Measurements from ENCODE around the gene TSPYL6. TPM values are rescaled to one million over a fixed set of nuclear protein-coding genes. Genes with fewer than 3 reads are reported as not detected.

Gene TSPYL6
- total and polyA plus RNA-seq, 2 of the 4 experiments (the other 2 are of a cell fraction): not detected

DNA sequence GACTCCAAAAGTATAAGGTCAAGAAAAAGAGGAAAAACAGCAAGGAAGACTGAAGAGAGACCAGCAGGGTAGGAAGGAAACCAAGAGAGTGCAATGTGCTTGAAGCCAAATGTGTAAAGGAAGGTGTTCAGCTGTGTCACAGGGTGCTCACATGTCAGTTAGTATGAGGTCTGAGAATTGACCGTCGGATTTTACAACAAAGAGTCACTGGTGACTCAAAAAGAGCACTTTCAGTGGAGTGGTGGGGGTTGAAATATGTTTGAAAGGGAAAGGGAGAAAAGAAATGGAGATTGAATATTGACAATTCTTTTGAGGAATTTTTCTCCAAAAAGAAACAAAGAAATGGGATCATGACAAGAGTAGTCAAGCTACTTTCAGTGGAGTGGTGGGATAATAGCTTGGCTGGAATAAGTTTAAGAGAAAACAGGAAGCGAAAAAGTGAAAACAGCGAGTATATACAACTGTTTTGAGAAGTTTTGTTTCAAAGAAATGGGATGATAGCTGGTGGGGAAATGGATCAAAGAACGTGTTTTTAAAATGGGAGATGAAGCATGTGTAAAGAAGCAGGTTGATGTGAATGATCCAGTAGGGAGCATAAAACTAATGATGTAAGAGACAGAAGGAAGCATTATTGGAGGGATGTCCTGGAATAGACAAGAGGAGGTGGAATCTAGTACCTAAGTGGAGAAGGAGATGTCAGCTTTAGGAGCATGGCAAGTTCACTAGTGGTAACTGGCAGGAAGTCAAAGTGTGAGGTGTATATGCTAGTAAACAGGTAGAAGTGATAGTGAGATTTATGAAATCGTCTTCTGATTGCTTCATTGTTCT, 3.6 kb upstream of the TSPYL6 start:
- H3K9me3 ChIP-seq (ENCODE audit: control insufficient read depth, insufficient read depth, low read length): no peaks in the 10 kb centered on the region
- intact Hi-C loops (cut with micrococcal nuclease): no loop called here
- DNase-seq (peak; percentile 22), ATAC-seq (ENCODE audit: low read depth) (no peak)
- 83% methylated on average over 5 of the region's 6 CpGs; no CpG with 5 or more reads in 1 of the 2 experiments for WGBS, 2 experiments (ENCODE audit: extremely low coverage in 2 of 2, insufficient read length in 1 of 2)
- H3K9me1 ChIP-seq (ENCODE audit: insufficient read depth, low read length): peaks cover 3% of the 10 kb centered on the region; the same call in 1 of the 2 replicates
- no peaks in the 10 kb centered on the region for H3K4me1 ChIP-seq (ENCODE audit: control insufficient read depth, insufficient read depth, low read length)
- no peak overlapping the region for H3K9ac ChIP-seq (ENCODE audit: low read depth, low read length)
- no peaks in the 10 kb centered on the region for H4K20me1 ChIP-seq (ENCODE audit: insufficient read depth, low read length)
- no peak overlapping the region for H4K8ac ChIP-seq (ENCODE audit: low read depth in 2 of 2, low read length in 2 of 2)
- H2BK5ac ChIP-seq (ENCODE audit: low read depth, low read length, poor library complexity, severe bottlenecking): no peak overlapping the region
- no peak overlapping the region for H2BK20ac ChIP-seq (ENCODE audit: low read depth, low read length)
- H4K91ac ChIP-seq (ENCODE audit: insufficient read depth, low read depth, low read length): no peak overlapping the region
- H3K14ac ChIP-seq (replicated peaks; ENCODE audit: low read depth, low read length): no peak overlapping the region
- in situ Hi-C loops (cut with MboI; ENCODE audit: low sequenced_read_pairs): no loop called here
- H3K4ac ChIP-seq (ENCODE audit: low read depth, low read length): no peak overlapping the region
- no peak overlapping the region for H2BK15ac ChIP-seq (ENCODE audit: low read depth, low read length)
- H3K4me3 ChIP-seq (ENCODE audit: insufficient read depth, low read depth, low read length): no peak overlapping the region
- H3K79me1 ChIP-seq (ENCODE audit: low read depth in 1 of 2, low read length in 2 of 2): no peaks in the 10 kb centered on the region
- no peak overlapping the region for H2BK120ac ChIP-seq (ENCODE audit: low read depth, low read length)
- H3K56ac ChIP-seq (ENCODE audit: extremely low read depth, insufficient read depth, low read length): no peak overlapping the region
- H4K5ac ChIP-seq (ENCODE audit: low read depth, low read length): no peak overlapping the region
- no TSS peak for BruUV-seq (replicated peaks)
- no peak overlapping the region for H3K4me2 ChIP-seq (ENCODE audit: low read depth, low read length)
- H3K27me3 ChIP-seq (ENCODE audit: control insufficient read depth, insufficient read depth, low read length): no peaks in the 10 kb centered on the region
- ChIA-PET POLR2A (ENCODE audit: unreplicated experiment) (no interaction called here), CTCF (interaction anchor here (0.6 kb wide), 1 partner anchor 615 kb away, joined by 3 read pairs; no protein-coding TSS in a partner anchor)
- H2AK5ac ChIP-seq (ENCODE audit: low read depth, low read length): peak overlapping the region; percentile 27; the same call in 1 of the 2 replicates
- H3K27ac ChIP-seq (ENCODE audit: insufficient read depth, low read length): no peak overlapping the region
- no peaks in the 10 kb centered on the region for H3K36me3 ChIP-seq (ENCODE audit: control insufficient read depth, insufficient read depth, low read length)
- H2AFZ ChIP-seq (replicated peaks; ENCODE audit: low read length, poor library complexity): no peak overlapping the region
- H3K23ac ChIP-seq (ENCODE audit: low read depth, low read length): peak overlapping the region; percentile 20; the same call in 1 of the 2 replicates
- H2AK9ac ChIP-seq (replicated peaks; ENCODE audit: low read depth, low read length, poor library complexity): no peak overlapping the region
- dilution Hi-C loops (cut with HindIII; ENCODE audit: low sequenced_read_pairs, unreplicated experiment): no loop called here
- no peak overlapping the region for H3K18ac ChIP-seq (ENCODE audit: low read depth, low read length)
- no peak for TF ChIP-seq MXI1 (IDR thresholded peaks at IDR 0.05; ENCODE audit: borderline replicate concordance, low read depth, low read length)
- TF ChIP-seq SMC3 (IDR thresholded peaks at IDR 0.05; ENCODE audit: low read depth, low read length): no peak
- no peak for TF ChIP-seq POLR2A (IDR thresholded peaks at IDR 0.05; ENCODE audit: low read depth, low read length)
- TF ChIP-seq, protein P1, sequence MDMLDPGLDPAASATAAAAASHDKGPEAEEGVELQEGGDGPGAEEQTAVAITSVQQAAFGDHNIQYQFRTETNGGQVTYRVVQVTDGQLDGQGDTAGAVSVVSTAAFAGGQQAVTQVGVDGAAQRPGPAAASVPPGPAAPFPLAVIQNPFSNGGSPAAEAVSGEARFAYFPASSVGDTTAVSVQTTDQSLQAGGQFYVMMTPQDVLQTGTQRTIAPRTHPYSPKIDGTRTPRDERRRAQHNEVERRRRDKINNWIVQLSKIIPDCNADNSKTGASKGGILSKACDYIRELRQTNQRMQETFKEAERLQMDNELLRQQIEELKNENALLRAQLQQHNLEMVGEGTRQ (IDR thresholded peaks at IDR 0.05; ENCODE audit: low read depth, low read length): no peak
- TF ChIP-seq MAFK (IDR thresholded peaks at IDR 0.05; ENCODE audit: low read depth, low read length): no peak
- no peak for TF ChIP-seq RFX5 (IDR thresholded peaks at IDR 0.05; ENCODE audit: low read depth, low read length)
- no peak for TF ChIP-seq RCOR1 (IDR thresholded peaks at IDR 0.05; ENCODE audit: insufficient replicate concordance, low read length)
- TF ChIP-seq, protein P2, sequence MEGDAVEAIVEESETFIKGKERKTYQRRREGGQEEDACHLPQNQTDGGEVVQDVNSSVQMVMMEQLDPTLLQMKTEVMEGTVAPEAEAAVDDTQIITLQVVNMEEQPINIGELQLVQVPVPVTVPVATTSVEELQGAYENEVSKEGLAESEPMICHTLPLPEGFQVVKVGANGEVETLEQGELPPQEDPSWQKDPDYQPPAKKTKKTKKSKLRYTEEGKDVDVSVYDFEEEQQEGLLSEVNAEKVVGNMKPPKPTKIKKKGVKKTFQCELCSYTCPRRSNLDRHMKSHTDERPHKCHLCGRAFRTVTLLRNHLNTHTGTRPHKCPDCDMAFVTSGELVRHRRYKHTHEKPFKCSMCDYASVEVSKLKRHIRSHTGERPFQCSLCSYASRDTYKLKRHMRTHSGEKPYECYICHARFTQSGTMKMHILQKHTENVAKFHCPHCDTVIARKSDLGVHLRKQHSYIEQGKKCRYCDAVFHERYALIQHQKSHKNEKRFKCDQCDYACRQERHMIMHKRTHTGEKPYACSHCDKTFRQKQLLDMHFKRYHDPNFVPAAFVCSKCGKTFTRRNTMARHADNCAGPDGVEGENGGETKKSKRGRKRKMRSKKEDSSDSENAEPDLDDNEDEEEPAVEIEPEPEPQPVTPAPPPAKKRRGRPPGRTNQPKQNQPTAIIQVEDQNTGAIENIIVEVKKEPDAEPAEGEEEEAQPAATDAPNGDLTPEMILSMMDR (conservative IDR thresholded peaks at IDR 0.05; ENCODE audit: low read depth, low read length): no peak
- no peak for TF ChIP-seq NFE2L2 (IDR thresholded peaks at IDR 0.05; ENCODE audit: low read depth, low read length)
- no peak for TF ChIP-seq FOS (IDR thresholded peaks at IDR 0.05; ENCODE audit: low read depth, low read length)
- no peak for TF ChIP-seq CEBPB (IDR thresholded peaks at IDR 0.05; ENCODE audit: low read depth, low read length)
- TF ChIP-seq BHLHE40 (IDR thresholded peaks at IDR 0.05; ENCODE audit: low read depth, low read length): no peak
- TF ChIP-seq CHD1 (IDR thresholded peaks at IDR 0.05; ENCODE audit: low read depth, low read length): no peak
- no peak for TF ChIP-seq MAZ (IDR thresholded peaks at IDR 0.05; ENCODE audit: borderline replicate concordance, low read depth, low read length)
- TF ChIP-seq RAD21 (IDR thresholded peaks at IDR 0.05; ENCODE audit: low read length): no peak

Data from IMR-90 (cell line).